Left ventricle myocardium inferior (tissue), 1 donor: ENCODE results near the gene FOXN3. TPM values are rescaled to one million over a fixed set of nuclear protein-coding genes. Genes with fewer than 3 reads are reported as not detected.

ENCODE experiments used
- DNase-seq: peaks from one replicate; pipeline ENCODE4 v3.0.0-alpha.2; 2020
- H3K27ac ChIP-seq: fragments of 200-600 bp; replicated peaks from 2 replicates; pipeline ENCODE4 v1.8.0; 2021
- H3K27me3 ChIP-seq: fragments of 200-600 bp; 2 replicates; pipeline ENCODE4 v1.8.0; 2021; ENCODE audit warnings: low read depth
- H3K36me3 ChIP-seq: fragments of 200-600 bp; 2 replicates; pipeline ENCODE4 v1.8.0; 2021
- H3K4me1 ChIP-seq: fragments of 200-600 bp; 2 replicates; pipeline ENCODE4 v1.8.0; 2021
- H3K4me3 ChIP-seq: fragments of 200-600 bp; 2 replicates; pipeline ENCODE4 v1.8.0; 2021; ENCODE audit warnings: mild to moderate bottlenecking, moderate library complexity
- H3K9me3 ChIP-seq: fragments of 200-600 bp; replicated peaks from 2 replicates; pipeline ENCODE4 v1.8.0; 2021
- CTCF ChIP-seq: fragments of 200-600 bp; IDR thresholded peaks from 2 replicates; pipeline ENCODE4 v1.8.0; 2021; ENCODE audit warnings: antibody characterized with exemption, mild to moderate bottlenecking, borderline replicate concordance
- intact Hi-C: fragments of 100-400 bp; cut with micrococcal nuclease; formaldehyde crosslinking; loops from one replicate; pipeline ENCODE4 v1.11.0; 2022
- total RNA-seq: library from RNA; stranded (reverse); fragmentation: NEBNext Ultra II Directional; extraction: Animal tissue kit (Norgen Biotek cat#: 25700); gene quantifications from one replicate; pipeline ENCODE4 v1.2.1, GENCODE V29; 2021
- donor health status: DM: no; HTN: yes; CAD: no; lungs with severe emphysema.

The FOXN3 gene
- total RNA-seq, 1 donor from 2014 or later = 120 TPM

DNA sequence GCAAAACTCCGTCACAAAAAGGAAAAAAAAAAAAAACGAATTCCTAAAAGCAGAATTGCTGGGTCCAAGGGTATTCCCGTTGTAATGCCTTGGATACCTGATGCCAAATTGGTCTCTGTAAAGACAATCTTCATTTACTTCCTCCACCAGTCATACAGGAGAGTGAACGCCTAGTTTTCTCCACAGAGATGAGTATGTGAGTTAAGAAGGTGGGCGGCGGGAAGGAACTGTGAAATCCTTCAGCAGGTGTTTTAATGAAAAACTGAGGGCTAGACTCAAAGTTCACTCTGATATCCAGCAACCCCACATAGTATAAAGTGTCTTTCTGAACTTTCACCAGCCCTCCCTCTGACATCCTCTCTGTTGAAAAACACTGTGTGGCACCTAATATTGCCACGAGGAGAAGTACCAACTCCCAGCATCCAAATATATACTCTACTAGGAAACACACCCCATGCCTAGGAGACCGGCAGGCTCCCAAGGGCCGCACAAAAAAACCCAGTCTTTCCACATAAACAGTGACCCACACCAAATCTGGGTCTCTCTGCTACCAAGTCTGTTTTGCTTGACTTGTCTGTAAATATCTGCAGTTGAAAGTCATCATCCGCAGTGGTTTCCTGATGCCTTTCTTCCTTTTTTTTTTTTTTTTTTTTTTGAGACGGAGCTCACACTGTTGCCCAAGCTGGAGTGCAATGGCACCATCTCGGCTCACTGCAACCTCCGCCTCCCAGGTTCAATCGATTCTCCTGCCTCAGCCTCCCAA, 30.3 kb upstream of the FOXN3 start:
- TF ChIP-seq CTCF = no peak
- Histone ChIP-seq H3K9me3 (no peaks in the 10 kb centered on the region), H3K4me3 (no peak overlapping the region), H3K27me3 (no peaks in the 10 kb centered on the region), H3K27ac (no peak overlapping the region), H3K4me1 (peaks cover 29% of the 10 kb centered on the region), H3K36me3 (no peaks in the 10 kb centered on the region)
- intact Hi-C loops = no loop called here
- no peak for DNase-seq

DNA sequence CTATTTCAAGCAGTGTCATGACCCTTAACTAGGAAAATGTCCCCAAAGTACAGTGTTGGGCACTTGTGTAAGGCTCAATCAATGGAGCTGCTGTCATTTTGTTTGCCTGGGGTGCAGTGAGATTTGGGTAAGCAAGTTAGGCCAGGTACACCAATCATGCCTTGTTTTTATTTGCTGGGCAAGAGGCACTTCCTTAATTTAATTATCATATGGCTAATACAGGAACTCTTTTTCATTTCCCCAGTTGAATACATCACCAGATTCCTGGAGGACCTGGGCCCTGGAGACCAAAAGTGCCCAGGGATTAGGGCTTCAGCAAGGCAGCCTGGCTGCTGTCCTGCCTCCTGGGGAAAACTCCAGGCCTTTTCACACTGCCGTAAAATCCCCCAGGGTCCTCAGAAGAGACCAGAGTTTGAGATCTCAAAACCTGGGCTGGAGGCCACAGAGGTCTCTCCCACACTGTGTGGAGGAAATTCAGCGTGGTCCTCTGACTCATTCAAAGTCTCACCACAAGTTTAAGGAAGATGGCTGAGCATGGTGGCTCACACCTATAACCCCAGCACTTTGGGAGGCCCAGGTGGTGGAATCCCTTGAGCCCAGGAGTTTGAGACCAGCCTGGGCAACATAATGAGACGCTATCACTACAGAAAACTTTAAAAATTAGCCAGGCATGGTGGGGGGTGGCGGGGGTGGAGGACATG, 28.4 kb upstream of the FOXN3 start:
- Histone ChIP-seq H3K4me1 (peaks cover 33% of the 10 kb centered on the region), H3K4me3 (no peak overlapping the region), H3K27me3 (no peaks in the 10 kb centered on the region), H3K9me3 (no peaks in the 10 kb centered on the region), H3K27ac (peak overlapping the region; percentile 2), H3K36me3 (no peaks in the 10 kb centered on the region)
- intact Hi-C loops = no loop called here
- no peak for DNase-seq
- TF ChIP-seq CTCF = no peak

DNA sequence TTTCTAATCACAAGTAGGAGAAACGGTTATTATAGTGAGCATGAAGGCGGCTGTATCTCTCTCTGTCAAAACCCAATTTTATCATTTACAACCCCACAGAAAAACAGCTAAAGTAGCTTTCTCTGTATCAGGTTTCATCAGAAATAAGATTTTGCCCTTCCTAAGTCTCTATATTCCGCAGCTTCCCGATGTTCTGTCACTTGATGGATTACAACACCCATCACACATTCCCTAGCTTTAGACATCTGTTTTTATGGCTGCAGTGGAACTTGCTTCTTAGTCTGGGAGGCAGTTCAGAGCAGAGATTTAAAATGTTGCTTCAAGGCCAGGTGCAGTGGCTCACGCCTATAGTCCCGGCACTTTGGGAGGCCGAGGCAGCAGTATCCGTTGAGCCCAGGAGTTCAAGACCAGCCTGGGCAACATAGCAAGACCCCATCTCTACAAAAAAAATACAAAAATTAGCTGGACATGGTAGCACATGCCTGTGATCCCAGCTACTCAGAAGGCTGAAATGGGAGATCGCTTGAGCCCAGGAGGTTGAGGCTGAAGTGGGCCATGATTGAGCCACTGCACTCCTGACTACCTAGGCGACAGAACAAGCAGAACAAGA, 27.6 kb upstream of the FOXN3 start:
- Histone ChIP-seq H3K36me3 (no peaks in the 10 kb centered on the region), H3K27ac (peak overlapping the region; percentile 9)
- intact Hi-C loops = no loop called here

DNA sequence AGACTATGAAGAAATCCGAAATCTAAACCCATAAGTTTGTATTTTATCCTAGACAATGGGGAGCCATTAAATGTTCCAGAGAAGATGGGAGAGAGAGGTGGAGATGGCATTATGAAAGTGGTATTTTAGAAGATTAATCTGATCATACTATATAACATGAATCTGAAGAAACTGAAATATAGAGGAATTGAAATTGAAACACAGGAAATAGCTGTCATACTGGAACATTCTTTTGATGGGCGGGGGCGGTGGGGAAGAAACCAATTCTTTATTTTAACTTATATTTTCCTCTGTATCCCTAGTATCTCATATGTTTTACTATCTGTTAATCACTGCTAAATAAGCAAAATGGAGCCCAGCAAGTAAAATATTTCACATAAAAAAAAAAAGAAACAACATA, 27.0 kb upstream of the FOXN3 start:
- Histone ChIP-seq H3K4me3 (no peak overlapping the region), H3K4me1 (peaks cover 33% of the 10 kb centered on the region), H3K36me3 (no peaks in the 10 kb centered on the region), H3K27ac (peak overlapping the region; percentile 9), H3K27me3 (no peaks in the 10 kb centered on the region), H3K9me3 (no peaks in the 10 kb centered on the region)
- no peak for TF ChIP-seq CTCF
- no peak for DNase-seq
- intact Hi-C loops = no loop called here

More for the DNA sequence above, 27.6 kb upstream of the FOXN3 start:
- no peak for TF ChIP-seq CTCF
- no peak for DNase-seq
- H3K9me3 ChIP-seq = no peaks in the 10 kb centered on the region
- H3K4me1 ChIP-seq = peaks cover 33% of the 10 kb centered on the region
- H3K27me3 ChIP-seq = no peaks in the 10 kb centered on the region
- H3K4me3 ChIP-seq = no peak overlapping the region

GRCh38 chr14:89443042-89443629, 26.1 kb upstream of the FOXN3 start:
- Histone ChIP-seq H3K27ac (peak overlapping the region; percentile 27), H3K27me3 (no peaks in the 10 kb centered on the region), H3K4me3 (no peak overlapping the region), H3K9me3 (no peaks in the 10 kb centered on the region), H3K4me1 (peaks cover 33% of the 10 kb centered on the region), H3K36me3 (no peaks in the 10 kb centered on the region)
- TF ChIP-seq CTCF = no peak
- intact Hi-C loops = no loop called here
- no peak for DNase-seq
